ENCODE data around the gene FPGS.
A peak's percentile ranks its signal among the peaks of the same experiment; 100 is the strongest.
"Not testable (repeated sequence)": the region's sequence is repeated elsewhere in the genome, so short reads cannot be mapped to it uniquely, and the experiment has no call there.

FPGS gene

GRCh38 chr9:127771570-127772189 is 31.0 kb upstream of the FPGS start:
- DNase-seq, result no peak

GRCh38 chr9:127772603-127773002 is 30.1 kb upstream of the FPGS start:
- DNase-seq, result no peak

- DNase-seq, result no peak
Measured at GRCh38 chr9:127773272-127773671, 29.4 kb upstream of the FPGS start.

- no peak for DNase-seq
Measured at GRCh38 chr9:127773981-127774380, 28.7 kb upstream of the FPGS start.

- DNase-seq, result no peak
Measured at GRCh38 chr9:127776195-127776923, 26.3 kb upstream of the FPGS start.

- no peak for DNase-seq
Measured at GRCh38 chr9:127776924-127777289, 25.8 kb upstream of the FPGS start.

GRCh38 chr9:127777368-127777980 is 25.2 kb upstream of the FPGS start:
- DNase-seq, result no peak

- no peak for DNase-seq
Measured at GRCh38 chr9:127778280-127779135, 24.2 kb upstream of the FPGS start, which contains the start of gene SH2D3C. SH2D3C (minus strand) TSS chr9:127778666; CDS start chr9:127778627, 39 bp downstream.

- no peak for DNase-seq
Measured at GRCh38 chr9:127779136-127779981, 23.3 kb upstream of the FPGS start.

- DNase-seq, result no peak
Measured at GRCh38 chr9:127780126-127780885, 22.4 kb upstream of the FPGS start.

- not testable (repeated sequence) for DNase-seq
Measured at GRCh38 chr9:127780909-127781308, 21.8 kb upstream of the FPGS start.

- DNase-seq, result no peak
Measured at GRCh38 chr9:127781806-127782205, 20.9 kb upstream of the FPGS start.

GRCh38 chr9:127783111-127784008 is 19.3 kb upstream of the FPGS start:
- DNase-seq, result no peak

- DNase-seq, result peak; percentile 75
Measured at GRCh38 chr9:127785023-127785932, 17.4 kb upstream of the FPGS start.

- DNase-seq, result peak; percentile 84
Measured at GRCh38 chr9:127785933-127786772, 16.5 kb upstream of the FPGS start, which contains the start of gene CDK9. CDK9 (plus strand) TSS chr9:127786034; CDS start chr9:127786149, 115 bp downstream.

GRCh38 chr9:127786773-127787104 is 15.9 kb upstream of the FPGS start:
- DNase-seq, result no peak

GRCh38 chr9:127788337-127789011 is 14.2 kb upstream of the FPGS start:
- no peak for DNase-seq

GRCh38 chr9:127789179-127789578 is 13.5 kb upstream of the FPGS start:
- DNase-seq, result no peak
